GM18870 (cell line): ENCODE data around the gene CA10.

Experiments
- ATAC-seq: cut with Tn5 transposase; IDR thresholded peaks from one replicate; pipeline ENCODE4 v1.9.1; 2021; ENCODE audit warnings: moderate library complexity; ENCODE audit not compliant: unreplicated experiment

Gene CA10

DNA sequence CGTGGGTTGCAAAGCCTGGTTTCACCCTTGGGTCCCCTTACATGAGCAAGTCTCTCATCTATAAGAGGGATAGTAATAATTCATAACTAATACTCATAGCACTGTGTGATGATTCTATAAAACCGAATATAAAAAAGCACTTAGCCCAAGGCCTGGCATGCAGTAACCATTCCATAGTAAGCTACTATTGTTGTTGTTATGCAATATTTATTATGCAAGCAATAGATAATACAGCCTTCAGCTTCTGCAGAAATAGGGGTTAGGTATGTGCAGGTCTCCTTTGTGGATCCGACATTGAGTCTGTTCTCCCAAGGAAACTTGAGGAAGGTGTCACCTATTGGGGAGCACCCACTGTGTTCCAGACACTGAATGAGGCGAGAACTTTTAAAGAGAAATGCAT lies 497.1 kb downstream of the CA10 start:
- no peak for ATAC-seq

DNA sequence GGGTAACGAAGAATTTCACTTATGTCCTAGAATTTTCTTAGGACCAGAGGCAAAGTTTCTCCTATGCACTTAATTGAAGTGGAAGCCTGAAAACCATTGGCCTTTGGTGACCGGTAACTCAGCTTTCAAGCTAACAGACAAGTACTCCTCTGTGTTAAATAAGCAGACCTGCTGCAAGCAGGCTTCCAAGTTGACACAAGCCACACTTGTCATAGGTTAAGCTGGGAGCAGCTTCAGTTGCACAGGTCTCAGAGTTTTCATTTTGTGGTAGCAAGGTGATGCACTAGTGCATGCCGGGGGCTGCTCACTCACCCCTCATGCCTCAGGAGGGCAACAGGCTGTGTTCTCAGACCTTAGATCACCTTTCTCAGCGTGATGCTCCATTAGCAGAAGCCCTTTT lies 498.2 kb downstream of the CA10 start:
- ATAC-seq = no peak

DNA sequence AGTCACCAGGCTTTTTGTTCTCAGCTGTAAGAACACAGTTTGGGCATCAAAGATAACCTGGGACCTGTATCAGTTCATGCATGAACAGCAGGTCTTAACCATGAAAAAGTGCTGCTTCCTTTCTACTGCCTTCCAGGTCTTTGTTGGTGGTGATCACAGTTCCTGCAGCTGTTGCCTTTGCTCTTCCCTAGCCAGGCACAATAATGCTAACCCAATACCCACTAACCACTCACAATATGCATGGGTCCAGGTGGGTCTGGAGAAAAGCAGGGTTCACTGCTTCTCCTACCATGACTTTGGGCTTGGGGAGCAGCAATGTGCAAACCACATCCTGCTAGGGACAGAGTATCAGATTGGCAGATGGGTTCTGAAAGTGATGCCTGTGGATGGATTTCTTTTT lies 501.3 kb downstream of the CA10 start:
- no peak for ATAC-seq

DNA sequence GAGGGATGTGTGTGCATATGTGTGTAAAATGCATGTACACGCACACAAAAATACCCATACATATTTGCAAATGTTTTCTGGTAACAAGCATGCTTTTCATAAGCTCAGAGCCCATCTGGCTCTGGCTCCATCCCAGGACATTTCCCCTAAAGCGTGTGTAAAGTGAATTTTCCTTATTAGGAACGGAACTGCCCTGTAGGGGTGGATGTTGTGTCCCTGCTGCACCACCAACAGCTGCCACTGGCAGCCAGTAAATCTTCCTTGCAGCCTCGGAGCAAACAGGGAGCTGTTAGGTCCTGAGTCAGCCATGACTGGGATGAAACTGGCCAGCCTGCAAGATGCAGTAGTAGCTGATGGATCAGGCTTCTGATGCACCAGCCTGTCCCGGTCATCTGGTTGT lies 504.6 kb downstream of the CA10 start:
- no peak for ATAC-seq

DNA sequence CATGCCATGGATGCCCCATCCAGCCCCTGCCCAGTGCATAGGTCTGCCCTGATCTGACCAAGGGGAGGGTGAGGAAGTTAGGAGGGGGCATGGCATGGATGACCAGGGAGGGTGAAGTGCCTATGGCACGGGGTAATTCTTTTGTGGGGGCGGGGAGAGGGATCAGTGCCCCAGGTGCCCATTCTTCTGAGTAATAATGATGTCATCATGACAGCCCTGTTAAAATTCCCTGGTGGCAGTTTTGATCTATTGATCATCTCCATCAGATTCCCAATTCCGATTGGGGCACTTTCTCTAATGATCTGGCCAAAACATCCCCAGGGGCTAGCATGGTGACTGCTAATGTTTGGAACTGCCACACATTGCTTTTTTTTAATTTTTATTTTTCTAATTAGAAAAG lies 506.0 kb downstream of the CA10 start:
- no peak for ATAC-seq

DNA sequence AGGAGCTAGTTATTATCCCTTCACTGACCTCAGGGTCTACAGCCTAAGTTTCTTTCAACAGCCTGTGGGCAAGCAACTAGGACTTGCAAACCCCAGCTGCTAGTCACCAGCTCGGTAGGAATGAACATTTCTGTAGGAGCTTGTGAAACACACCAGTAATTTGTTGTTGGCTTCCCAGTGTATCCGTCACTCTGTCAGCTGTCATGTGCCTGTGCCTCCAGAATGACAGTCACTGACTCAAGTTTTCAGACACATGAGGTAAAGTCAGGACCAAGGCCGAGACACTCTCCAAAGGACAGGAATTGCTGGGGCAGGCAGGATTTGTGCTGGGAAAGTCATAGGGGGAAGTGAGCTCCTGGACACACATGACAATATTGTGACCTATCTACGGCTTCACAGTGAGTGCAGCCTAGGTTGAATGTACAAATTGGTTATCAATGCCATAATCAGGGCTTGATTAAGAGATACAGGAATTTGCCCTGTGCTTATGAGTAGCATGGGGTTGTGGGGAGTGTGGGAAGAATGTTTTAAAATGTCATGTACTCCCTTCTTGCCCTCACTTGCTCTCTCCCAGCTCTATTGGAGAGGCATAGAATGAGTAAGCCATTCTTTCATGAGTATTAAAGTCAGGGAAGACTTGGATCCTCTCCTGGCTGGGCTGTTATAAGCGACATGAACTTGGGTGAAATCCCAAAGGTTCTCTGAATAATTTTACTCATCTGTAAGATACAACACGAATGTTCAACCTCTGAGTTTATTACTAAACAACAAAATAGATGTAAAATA lies 506.8 kb downstream of the CA10 start:
- ATAC-seq = no peak

DNA sequence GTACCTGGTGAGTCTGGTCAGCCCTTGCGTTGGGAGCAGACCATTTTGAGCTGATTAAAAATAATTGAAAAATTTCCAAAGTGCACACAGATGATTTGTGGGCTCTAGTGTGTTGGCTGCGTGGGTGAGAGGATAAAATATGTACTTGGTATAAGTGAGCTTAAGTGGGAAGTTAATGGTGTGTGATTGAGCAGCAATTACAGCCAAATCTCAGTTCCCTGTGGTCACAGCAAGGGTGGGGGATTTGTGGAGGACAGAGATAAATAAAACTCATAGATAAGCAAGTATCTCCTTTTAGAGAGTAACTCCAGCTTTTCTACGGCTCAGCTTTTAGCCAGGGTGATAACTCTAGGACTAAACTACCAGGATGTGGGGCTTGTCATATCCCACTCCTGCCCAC lies 507.7 kb downstream of the CA10 start:
- no peak for ATAC-seq

DNA sequence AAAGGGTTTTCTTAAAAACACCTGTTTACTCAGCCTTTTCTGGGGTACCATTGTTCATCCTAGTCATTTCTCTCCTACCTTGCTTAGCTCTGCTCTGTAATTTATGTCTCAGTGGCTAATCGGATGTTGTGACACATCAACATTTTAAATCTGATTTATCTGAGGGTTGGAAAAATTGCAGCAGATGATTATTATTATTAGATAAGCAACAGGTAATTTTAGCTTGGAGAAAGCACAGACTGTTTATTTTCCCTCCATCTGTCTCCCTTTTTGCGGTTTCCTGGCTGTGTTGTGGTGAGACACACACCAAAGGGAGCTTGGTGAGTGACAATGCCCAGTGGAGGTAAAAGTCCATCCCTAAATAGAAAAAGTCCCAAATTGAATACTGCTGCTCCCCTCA lies 508.3 kb downstream of the CA10 start:
- ATAC-seq = no peak

DNA sequence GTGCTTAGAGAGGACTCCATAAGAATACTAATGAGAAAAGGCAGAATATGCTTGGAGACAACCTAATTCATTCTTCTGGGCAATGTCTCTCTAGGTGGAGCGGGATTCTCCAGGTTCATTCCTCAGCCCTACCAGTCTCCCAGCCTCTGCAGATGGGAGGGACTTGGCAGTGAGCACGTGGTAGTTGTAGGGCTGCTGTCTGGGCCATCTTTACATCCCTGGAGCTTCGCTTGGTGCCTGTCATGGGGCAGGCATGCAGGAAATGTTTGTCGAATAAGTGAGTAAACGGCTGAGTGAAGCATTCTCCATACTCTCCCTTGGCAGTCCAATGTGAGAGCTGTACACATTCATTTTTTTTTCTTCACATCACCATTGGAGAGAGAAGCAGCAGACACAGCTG lies 510.7 kb downstream of the CA10 start:
- no peak for ATAC-seq

DNA sequence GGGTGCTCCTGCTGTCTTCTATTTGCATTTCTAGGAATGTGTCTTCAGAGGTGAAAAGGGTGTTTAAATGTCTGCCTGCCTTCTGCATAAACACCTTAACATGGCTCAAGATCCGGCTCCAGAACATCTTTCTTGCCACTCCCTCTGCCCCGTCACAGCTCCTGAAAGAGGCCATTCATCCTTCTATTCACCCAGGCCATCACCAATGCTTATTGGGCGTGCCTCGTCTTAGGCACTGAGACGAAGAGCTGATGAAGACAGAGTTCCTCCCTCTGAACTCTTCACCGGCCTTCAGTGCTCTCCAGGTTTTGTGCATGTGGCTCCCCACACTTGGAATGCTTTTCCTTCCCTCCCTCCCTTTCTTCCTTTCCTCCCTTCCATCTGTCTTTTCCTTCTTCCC lies 511.4 kb downstream of the CA10 start:
- ATAC-seq = no peak

DNA sequence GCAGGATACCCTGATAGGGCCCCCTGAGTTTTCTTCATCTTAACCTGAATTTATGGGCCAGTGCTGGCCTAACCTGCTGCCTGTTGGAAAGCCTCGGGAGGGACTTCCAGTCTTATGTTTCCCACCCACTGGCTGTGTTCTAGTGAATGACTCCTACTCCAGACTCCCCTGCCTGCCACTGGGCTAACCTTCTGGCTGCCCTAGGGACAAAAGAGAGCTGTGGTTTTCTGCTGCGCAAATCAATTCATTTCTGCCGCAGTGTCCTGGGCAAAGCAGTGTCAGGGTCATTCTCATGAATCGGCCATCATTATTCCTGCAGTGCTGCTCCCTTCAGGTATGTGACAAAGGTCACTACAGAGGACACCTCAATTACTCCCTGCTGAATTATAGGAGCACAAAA lies 512.0 kb downstream of the CA10 start:
- ATAC-seq = no peak

DNA sequence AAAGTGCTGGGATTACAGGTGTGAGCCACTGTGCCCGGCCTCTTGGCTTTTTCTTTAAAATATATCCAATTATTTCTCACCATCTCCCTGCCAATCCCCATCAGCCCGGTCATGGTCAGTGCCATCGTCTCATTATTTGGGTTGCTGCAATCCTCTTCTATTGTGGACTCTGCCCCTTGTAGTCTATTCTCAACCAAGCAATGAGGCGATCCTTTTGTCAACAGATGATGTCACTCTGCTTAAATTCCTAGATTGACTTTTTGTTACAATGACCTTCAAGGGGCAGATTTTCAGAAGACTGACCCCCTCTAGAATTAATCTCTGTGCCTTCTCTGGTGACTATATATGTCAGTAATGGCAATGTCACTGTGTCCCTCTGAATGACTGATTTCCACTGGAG lies 513.5 kb downstream of the CA10 start:
- no peak for ATAC-seq

DNA sequence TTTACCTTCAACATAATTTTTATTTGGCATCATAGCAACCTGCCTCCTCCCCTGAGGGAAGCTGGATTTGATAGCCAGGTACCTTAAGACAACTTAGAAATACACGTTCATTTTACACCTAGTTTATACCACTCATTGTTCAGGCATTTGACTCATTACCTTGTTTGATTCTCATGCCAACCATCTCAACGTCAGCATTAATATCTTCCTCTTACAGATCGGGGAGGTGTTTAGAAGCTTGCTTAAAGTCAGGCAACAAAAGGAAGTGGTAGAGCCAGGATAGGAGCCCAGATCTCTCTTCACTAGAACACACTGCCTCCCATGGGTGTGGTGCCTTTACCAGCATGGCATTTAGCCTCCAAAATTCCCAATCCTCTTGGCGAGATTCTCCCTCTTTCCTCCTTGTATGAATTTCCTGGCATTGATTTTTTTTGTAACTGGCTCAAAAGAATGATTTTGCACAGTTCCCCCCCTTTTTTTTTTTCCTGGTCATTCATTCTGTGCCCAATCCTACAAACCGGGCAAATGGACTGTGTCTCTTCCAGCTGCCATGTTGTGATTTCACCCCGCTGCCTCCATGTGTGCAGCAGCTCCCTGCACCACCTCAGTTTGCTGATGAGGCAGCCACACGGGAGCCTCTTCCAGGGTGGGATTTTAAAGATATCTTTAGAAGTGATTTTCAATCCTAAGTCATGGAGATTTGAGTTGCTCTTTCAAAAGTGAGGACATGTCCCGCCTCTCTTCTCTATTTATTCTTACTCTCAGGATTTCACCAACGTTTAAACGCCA lies 514.6 kb downstream of the CA10 start:
- ATAC-seq = no peak

DNA sequence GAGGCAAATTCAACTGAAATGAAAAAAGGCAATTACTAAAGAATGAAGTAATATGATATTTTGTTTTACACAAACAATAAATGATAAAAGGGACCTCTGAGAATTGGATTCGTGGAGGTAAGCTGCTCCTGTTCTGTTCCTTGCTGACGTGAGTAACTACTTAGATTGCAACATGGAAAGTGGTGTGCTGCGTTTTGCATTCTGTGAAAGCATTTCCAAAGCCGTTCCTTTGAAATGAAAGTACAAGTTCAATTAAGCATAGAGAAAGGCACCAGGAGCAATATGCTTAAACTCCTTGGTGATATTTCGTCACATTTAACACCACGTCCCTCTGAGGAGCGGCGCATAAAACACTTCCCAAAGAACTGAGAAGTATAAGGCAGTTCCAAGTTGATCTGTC lies 516.5 kb downstream of the CA10 start:
- ATAC-seq = no peak

DNA sequence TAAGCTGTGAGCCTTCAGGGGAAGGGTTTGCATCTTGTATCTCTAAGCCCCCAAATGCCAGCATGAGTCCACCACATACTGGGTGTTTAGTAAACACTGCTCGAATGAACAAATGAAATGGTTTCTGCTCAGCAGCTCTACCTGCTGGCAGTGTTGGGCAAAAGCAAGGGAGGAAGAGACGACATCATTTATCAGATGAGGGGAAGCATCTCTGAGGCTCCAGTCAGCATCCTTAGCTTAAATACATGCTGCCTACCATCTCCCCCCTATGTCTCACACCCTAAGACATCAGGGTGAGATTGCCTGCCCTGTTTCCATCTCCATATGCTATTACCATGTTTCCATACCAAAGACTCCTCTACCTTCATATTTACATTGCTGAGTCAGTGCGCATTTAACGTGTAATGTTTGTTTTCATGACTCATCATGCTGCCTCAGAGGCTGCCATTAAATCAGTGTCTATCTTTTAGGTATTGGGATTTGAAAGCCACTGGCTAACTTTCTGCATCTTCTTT lies 518.3 kb downstream of the CA10 start:
- ATAC-seq = no peak

DNA sequence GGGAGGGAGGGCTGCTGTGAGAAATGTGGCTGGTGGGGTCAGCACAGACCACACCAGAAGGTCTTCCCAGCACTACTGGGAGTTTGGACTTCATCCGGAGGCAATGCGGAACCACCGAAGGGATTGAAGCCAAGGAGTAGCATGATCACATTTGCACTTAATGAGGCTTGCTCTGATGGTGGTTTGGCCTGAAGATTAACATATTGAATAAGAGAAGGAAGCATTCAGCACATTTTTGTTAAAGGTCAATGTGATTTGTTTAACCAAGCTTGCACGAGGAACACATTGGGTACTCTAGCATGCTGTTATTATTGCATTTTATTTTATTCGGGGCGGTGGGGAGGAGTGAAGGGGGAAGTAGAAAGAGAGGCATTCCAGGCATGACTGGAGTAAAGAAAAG lies 519.5 kb downstream of the CA10 start:
- ATAC-seq = no peak

DNA sequence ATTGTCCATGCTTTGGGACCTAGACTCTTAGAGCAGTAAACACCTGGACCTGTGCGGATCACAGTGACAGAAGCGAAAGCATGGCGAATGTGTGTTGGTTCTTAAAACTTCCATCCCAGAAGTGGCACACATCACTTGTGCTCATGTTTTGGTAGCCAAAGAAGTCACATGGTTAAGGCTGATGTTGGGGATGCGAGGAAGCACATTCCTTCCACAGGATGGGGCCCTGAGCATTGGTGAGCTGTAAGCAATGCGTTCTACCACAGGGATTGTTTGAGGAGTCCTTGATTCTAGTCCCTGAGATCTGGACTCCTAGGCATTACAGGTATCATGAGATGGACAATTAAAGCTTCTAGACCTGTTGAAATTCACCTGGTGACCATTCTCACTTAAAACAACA lies 522.2 kb downstream of the CA10 start:
- no peak for ATAC-seq

DNA sequence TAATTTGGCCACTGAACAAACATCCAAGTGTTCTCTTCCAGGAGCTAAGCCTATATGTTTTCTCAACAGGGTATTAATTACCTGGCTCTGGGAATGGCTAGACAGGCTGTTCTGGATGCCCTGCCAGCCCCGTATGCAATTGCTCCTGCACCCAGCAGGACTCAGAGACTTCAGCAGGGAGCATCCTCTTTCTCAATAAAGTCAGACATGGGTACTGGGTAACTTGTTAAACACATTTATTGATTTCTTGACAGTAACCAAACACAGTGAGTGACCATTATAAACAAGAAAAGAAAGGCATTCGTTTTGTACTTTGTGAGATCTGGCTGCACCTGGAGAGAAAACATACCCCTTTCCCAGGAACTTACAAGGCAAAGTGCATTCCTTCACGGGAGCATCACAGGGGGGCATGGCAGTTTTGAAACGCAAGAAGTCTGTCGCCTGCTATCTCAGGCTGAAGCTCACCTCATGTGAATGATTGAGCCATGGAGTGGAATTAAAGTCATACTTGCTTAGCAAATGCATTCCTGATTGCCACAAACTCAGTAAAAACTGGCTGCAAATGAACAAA lies 528.3 kb downstream of the CA10 start:
- no peak for ATAC-seq

DNA sequence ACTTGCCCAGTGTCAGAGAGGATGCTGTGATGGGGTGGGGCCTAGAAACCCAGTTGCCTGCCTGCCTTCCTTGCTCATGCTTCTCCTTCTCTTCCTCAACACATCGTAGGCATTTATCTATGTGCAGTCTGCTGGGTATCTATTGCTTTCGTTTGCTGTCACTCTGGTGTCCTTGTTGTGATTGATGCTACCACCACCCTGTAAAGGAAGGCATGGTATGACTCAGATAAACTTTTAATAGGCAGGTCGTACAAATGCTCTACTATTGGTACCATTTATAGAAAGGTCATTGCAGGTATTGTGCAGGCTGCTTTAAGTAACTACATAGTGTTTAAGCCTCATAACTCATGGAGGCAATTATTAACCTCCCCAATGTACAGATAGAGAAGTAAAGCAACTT lies 529.3 kb downstream of the CA10 start:
- ATAC-seq = peak; percentile 42

DNA sequence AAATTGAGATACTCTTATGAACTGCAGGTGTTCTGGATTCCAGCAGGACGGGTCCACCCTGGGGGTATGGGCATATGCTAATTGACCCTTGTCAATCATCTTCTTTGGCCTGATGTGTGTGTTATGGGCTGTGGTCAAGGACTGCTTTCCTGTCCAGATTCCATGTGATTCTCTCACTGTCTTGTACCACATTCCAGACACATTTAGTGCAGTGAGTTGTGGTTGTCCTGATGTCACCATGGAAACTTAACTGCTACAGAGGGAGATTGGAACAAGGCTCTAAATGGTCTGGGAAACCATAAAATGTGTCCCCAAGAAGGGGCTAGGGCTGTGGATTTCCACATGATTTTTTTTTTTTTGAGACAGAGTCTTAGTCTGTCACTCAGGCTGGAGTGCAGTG lies 530.7 kb downstream of the CA10 start:
- no peak for ATAC-seq

DNA sequence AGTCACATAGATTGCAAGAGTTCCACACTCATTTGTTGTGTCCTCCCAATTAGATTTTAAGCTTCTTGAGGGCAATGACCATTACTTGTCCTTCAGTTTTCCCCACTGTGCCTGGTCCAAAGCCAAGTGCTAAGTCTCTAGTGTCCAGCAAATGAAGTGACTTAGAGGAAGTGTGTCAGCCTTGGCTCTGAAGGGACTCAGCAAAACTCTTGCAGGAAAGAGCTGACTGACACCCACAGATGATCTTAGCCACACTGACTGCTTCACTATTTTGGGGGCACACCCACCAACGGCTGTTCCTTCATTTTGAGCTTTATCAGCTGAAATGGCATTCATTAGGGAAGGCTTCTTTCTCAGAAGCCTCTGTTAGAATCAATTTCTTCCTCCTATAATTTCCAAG lies 540.0 kb downstream of the CA10 start:
- ATAC-seq = no peak

DNA sequence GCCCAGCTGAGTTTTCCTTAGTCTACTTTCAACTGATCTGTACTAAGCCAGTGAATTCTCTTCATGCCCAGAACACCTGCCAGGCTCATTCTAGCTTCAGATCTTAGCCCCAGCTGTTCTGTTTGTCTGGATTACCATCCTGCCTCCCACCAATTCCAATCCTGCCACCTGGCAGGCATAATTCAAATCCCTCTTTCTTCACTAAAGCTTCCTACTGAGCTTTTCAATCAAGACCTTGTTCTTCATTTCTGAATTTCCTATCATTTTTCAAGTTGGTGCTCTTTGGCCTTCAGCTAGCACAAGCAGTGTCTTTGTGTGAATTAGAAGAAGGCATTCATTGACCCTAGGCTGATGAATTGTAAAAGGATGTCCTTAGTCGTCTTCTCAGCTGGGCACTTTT lies 540.5 kb downstream of the CA10 start:
- ATAC-seq = no peak
